Jurkat, Clone E6-1 (cell line): Measurements from ENCODE around the gene MRGPRX3.

ENCODE experiments used
- DNase-seq: peaks from one replicate; pipeline ENCODE4 v3.0.0-alpha.2; 2011; ENCODE audit warnings: low read depth, low spot score
- H3K4me3 ChIP-seq: 2 replicates; pipeline ENCODE4 v1.5.1; 2011; ENCODE audit warnings: mild to moderate bottlenecking, low read length, control low read depth, moderate library complexity

Gene MRGPRX3

DNA sequence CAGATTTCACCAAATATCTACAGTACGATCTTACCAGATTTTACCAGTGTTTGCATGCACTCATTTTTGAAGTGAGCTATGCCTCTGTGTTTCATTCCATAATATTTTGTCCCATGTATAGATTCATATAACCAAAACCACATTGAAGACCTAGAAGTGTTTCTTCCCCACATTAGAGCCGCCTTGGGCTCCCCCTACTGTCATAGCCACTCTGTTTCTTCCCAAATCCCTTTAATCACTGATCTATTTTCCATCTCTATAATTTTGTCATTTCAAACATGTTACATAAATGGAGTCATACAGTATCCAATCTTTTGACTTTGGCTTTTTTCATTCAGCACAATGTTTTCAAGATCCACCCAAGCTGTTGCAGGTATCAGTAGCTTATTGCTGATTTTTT, 12.7 kb downstream of the MRGPRX3 start:
- no peak for DNase-seq
- no peak overlapping the region for H3K4me3 ChIP-seq

- H3K4me3 ChIP-seq: no peak overlapping the region
- DNase-seq: no peak
Measured at GRCh38 chr11:18145837-18146236, 13.5 kb downstream of the MRGPRX3 start.

DNA sequence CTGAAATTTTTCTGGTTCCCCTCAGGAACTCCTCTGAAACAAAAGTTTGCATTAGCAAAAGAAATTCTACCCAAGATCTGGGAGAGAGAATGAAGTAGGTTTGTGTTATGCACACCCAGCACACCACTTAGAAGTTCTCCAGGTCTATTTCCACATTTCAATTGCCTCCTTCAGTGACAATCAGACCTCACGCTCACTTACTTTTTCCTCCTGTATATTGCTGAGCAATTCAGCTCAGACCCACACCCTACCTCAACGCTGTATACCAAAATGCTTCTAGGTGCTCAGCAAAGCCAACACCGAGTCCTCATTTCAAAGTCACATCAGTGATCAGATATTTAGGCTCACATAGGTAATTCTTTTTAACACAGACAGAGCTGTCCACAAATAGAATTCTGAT, 19.2 kb downstream of the MRGPRX3 start:
- DNase-seq: no peak

GRCh38 chr11:18168372-18168771, 36.0 kb downstream of the MRGPRX3 start:
- no peak overlapping the region for H3K4me3 ChIP-seq
- no peak for DNase-seq

More for the DNA sequence above, 19.2 kb downstream of the MRGPRX3 start:
- no peak overlapping the region for H3K4me3 ChIP-seq

DNA sequence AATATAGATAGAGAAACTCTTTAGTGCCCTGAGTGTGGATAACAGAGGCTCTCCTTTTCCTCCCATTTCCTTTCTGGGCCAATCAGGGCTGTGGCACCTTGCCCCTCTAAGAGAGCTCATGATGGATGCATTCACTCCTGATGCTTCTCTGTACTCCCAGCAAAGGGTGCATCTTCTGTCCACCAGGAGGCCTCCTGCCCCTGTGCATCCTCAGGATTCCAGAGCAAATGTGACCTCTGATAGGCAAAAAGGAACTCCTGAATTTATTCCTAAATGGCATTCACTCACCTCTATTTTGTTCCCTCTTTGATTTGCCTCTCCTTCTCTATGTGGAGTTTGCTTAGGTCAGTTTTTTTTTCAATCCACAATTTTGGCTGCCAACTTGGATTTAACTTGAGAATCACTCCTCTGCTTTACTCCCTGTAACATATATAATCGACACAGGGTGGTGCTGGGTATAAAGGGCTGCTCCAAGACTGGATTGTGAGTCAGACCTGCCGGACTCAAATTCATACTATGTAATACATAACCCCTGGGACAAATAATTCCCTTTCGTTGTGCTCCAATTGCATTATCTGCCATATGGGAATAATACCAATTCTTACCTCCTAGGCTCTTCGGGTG, 39.1 kb downstream of the MRGPRX3 start:
- H3K4me3 ChIP-seq: no peak overlapping the region
- no peak for DNase-seq

- H3K4me3 ChIP-seq: no peak within 1 kb of the TSS
- no peak for DNase-seq
Measured at GRCh38 chr11:18172666-18173065, 40.3 kb downstream of the MRGPRX3 start, which contains the start of gene MRGPRX4. Gene MRGPRX4, plus strand, starts transcription at chr11:18172837. Its CDS starts 420 bp downstream, at chr11:18173257.

DNA sequence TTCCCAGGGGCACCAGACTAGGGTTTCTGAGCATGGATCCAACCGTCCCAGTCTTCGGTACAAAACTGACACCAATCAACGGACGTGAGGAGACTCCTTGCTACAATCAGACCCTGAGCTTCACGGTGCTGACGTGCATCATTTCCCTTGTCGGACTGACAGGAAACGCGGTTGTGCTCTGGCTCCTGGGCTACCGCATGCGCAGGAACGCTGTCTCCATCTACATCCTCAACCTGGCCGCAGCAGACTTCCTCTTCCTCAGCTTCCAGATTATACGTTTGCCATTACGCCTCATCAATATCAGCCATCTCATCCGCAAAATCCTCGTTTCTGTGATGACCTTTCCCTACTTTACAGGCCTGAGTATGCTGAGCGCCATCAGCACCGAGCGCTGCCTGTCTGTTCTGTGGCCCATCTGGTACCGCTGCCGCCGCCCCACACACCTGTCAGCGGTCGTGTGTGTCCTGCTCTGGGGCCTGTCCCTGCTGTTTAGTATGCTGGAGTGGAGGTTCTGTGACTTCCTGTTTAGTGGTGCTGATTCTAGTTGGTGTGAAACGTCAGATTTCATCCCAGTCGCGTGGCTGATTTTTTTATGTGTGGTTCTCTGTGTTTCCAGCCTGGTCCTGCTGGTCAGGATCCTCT, 41.0 kb downstream of the MRGPRX3 start:
- no peak overlapping the region for H3K4me3 ChIP-seq
- DNase-seq: no peak
